ENCODE data around the gene EIF4E.
"Not testable (repeated sequence)": the region's sequence is repeated elsewhere in the genome, so short reads cannot be mapped to it uniquely, and the experiment has no call there.

The EIF4E gene, protein sequence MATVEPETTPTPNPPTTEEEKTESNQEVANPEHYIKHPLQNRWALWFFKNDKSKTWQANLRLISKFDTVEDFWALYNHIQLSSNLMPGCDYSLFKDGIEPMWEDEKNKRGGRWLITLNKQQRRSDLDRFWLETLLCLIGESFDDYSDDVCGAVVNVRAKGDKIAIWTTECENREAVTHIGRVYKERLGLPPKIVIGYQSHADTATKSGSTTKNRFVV

DNA sequence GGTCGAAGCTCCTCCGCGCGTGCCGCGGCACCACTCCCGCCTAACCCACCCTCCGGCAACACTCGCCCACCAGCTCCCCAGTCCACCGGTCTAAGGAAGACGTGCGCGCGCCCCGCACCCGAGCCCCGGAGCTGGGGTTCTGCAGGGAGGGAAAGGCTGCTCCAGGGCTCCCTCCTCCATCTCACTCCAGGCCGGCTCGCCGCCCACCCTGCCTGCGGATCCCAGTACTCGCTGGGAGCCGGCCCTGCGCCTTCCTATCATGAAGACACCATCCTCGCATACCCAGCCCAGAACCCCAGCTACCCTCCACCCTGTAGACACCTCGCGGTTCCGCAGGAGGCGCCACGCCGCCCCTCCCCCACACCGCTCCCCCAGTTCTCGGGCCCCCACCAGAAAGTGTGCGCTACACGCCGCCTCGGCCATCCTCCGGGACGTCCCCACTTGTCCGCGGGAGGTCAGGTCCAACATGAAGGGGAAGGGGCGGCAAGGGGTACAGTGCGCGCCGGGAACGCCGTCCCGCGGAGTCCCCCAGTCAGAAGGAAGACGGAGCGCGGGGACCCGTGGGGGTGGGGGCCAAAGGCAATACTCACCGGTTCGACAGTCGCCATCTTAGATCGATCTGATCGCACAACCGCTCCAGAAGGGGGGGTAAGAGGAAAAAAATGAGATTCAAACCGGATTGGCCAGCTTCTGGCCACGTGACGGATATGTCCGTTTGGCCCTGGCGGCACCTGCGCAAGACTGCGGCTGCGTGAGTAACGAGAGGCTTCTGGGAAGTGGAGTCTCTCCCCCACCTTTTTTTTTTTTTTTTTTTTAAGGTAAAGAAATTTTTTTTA is at the start of gene EIF4E:
TSS of gene EIF4E (minus strand) at position 629 of the 836 bp plus-strand sequence. CDS start at position 608, 21 bp downstream.
- peak; percentile 89 for DNase-seq

DNA sequence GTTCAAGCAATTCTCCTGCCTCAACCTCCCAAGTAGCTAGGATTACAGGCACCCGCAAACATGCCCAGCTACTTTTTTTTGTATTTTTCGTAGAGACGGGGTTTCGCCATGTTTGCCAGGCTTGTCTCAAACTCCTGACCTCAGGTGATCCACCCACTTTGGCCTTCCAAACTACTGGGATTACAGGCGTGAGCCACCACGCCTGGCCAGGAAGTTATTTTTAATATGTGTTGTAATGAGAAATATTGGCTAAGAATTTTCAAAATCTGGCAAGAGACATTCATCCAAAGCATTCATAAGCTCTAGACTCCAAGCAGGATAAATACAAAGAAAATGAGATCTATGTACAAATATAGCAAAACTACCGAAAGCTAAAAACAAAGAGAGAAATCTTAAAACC is 48.6 kb upstream of the EIF4E start:
- no peak for DNase-seq

GRCh38 chr4:98976716-98977115 is 47.8 kb upstream of the EIF4E start:
- DNase-seq: no peak

- DNase-seq: no peak
These were observed 41.2 kb upstream of the EIF4E start for GRCh38 chr4:98969878-98970785.

GRCh38 chr4:98967786-98968329 is 38.9 kb upstream of the EIF4E start:
- DNase-seq: no peak

DNA sequence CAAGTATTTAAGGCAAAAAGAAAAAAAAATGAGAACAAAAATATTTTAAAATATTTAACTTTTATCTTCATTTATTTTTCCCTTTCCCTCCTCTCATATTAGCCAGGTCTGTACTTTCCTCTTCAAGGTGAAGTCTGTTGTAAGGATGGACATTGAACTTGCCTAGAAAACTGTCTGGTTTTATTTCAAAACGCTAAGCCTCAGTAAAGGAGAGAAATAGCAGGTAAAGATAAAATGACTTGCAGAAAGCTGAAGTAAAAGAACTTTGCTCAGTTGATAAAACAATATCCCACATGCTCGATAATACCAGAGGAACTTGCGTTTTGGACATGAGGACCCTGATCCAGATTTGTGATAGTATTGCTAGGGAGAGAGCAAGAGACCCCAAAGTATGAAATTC is 38.0 kb upstream of the EIF4E start:
- no peak for DNase-seq

GRCh38 chr4:98963538-98964433 is 34.9 kb upstream of the EIF4E start:
- no peak for DNase-seq

DNA sequence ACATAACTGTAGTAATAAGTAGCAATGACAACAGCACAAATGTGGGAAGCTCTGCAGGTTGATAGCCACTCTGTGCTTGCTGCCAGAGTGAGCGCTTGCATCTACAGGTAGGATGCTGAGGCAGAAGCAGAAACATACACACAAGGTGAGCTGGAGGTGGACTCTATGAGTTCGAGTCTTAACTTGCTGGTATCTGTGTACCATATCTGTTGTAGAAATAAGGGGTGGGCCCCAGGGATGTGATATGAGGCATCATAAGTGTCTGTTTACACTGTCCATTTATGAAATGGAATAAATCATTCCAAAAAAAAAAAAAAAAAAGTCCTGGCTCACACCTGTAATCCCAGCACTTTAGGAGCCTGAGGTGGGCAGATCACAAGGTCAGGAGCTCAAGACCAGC is 32.8 kb upstream of the EIF4E start:
- no peak for DNase-seq

DNA sequence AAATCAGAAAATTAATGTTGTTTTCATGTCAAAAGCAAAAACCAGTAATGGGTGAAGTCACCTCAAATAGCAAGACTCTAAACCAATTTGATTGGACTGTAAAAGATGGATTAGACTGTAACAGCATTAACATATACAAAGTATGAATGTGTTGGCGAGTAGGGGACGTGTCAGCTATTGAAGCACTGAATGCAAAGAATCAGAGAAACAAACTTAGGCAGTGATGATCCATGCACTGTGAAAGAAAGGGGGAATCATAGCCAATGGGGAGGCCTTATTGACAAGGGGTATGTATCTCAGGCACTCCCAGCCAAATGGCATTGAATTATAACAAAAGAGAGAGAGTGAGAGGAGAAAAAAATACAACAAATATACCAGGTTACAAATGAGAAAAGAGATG is 30.5 kb upstream of the EIF4E start:
- DNase-seq: no peak

DNA sequence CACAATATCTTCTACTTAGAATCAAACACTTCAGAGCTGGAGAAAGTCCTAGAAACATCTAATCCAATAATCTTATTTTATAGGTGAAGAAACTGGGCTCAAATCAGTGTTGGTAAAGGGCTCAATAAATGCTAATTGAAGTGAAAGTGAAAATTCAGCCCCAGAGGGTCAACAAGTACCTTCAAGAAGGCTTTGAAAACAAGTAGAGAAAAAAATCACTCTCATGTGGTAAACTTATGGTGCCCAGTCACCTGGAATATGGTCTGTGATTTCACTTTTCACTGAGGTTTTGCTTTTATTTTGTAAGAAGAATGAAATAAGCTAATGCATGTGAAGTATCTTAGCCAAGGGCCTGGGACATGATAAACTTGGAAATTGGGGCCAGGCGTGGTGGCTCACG is 29.1 kb upstream of the EIF4E start:
- no peak for DNase-seq

- DNase-seq: no peak
These were observed 26.3 kb upstream of the EIF4E start for GRCh38 chr4:98955229-98955628.

- no peak for DNase-seq
These were observed 22.8 kb upstream of the EIF4E start for GRCh38 chr4:98951710-98952109.

GRCh38 chr4:98950925-98951324 is 22.0 kb upstream of the EIF4E start:
- no peak for DNase-seq

- DNase-seq: no peak
These were observed 17.4 kb upstream of the EIF4E start for GRCh38 chr4:98946359-98946758.

GRCh38 chr4:98945297-98945850 is 16.4 kb upstream of the EIF4E start:
- DNase-seq: no peak

DNA sequence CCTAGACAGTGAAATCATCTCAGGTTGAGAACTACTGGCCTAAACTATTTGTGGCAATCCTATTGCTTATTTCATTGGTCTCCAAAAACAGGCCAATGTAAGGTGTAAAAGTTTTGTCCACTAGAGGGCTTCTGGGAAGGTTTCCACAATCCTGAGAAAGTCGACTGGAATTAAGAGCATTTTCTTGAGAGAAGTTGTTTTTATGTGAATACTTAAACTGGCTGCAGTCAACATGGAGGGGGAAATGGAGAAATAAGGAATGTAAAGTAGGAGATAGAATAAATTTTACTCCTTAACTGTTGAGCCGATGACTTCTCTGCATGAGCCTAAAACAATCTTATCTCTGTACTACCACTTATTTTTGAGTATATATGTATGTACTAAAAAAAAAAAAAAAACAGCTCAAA is 11.0 kb upstream of the EIF4E start:
- no peak for DNase-seq

GRCh38 chr4:98939438-98939837 is 10.5 kb upstream of the EIF4E start:
- DNase-seq: no peak

DNA sequence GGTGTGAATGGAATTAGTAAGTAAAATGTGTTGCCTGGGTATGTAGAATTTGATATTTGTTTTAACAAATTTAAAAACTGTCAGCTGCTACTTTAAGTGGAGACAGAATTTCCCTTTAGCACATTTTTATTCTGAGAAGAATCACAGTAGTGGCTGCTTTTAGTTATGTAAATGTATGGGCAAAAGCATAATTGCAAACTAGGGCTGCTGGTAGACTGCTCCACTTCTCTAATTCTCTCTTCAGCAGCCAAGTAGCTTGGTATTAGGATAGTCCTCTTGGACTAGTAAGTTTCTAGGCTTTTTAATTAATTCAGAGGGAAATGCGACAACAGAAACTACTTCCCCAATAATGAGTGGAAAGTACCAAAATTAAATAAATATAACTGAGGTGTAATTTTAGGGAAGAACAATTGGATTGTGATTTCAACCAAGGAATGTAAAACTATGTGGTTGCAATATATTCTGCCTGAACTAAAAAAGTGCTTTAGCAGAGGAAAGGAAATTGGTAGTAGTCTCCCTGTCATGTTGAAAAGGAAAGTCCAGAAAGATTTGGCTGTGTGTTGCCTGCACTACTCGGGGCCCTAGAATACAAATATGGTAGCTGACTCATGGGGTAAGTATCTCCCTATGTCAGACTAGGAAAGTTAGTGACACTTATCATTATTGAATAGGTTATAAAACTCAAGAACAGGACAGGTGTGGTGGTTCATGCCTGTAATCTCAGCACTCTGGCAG is 9.2 kb upstream of the EIF4E start:
- no peak for DNase-seq

DNA sequence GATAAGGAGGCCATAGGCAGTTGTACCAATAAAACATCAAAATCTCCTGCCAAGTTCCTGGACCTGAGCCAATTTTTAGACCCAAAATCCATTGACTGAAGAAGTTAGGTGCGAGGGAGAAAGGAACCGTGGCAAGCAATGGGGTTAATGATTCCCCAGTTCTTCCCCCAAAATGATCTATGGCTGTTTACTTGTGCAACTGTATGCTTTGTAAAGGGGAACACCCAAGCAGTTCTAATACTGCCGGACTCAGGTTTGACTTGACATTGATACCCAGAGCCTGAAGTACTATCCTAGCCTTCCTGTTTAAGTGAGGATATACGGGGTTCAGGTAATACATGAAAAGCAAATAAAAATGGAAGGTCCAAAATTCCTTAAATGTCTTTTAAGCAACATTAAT is 6.7 kb upstream of the EIF4E start:
- DNase-seq: no peak

- not testable (repeated sequence) for DNase-seq
These were observed 5.9 kb upstream of the EIF4E start for GRCh38 chr4:98934851-98935250.

GRCh38 chr4:98932539-98932938 is 3.6 kb upstream of the EIF4E start:
- DNase-seq: no peak

Data from NCI-H1417 treated with DMSO at 0.1 percent for 48 hours (cell line).